ENCODE results near the gene FAM13C.

Gene FAM13C

GRCh38 chr10:59290448-59290847, 71.9 kb downstream of the FAM13C start:
- no peak overlapping the region for H3K4me2 ChIP-seq
- H3K27ac ChIP-seq = no peak overlapping the region
- no peaks in the 10 kb centered on the region for H3K36me3 ChIP-seq
- H3K9ac ChIP-seq = no peak overlapping the region
- no peaks in the 10 kb centered on the region for H3K9me3 ChIP-seq (replicated peaks in 1 of 11)
- H4K20me1 ChIP-seq = no peaks in the 10 kb centered on the region
- no peaks in the 10 kb centered on the region for H3K27me3 ChIP-seq
- no peak for TF ChIP-seq Cebpa-rat (IDR thresholded peaks at IDR 0.05)
- no peaks in the 10 kb centered on the region for H3K4me1 ChIP-seq
- no peak overlapping the region for H3K4me3 ChIP-seq

GRCh38 chr10:59289853-59290252, 72.5 kb downstream of the FAM13C start:
- H3K27ac ChIP-seq = no peak overlapping the region
- H3K4me3 ChIP-seq = no peak overlapping the region
- H3K4me2 ChIP-seq = no peak overlapping the region
- H4K20me1 ChIP-seq = no peaks in the 10 kb centered on the region
- no peak for TF ChIP-seq Cebpa-rat (IDR thresholded peaks at IDR 0.05)
- H3K36me3 ChIP-seq = no peaks in the 10 kb centered on the region
- H3K9me3 ChIP-seq (replicated peaks in 1 of 11) = no peaks in the 10 kb centered on the region
- no peaks in the 10 kb centered on the region for H3K4me1 ChIP-seq
- H3K9ac ChIP-seq = no peak overlapping the region
- H3K27me3 ChIP-seq = no peaks in the 10 kb centered on the region

- Histone ChIP-seq H3K27me3 (no peaks in the 10 kb centered on the region), H3K4me1 (no peaks in the 10 kb centered on the region), H3K4me3 (no peak overlapping the region), H3K4me2 (no peak overlapping the region), H3K9ac (no peak overlapping the region), H3K9me3 (replicated peaks in 1 of 11) (no peaks in the 10 kb centered on the region), H4K20me1 (no peaks in the 10 kb centered on the region), H3K27ac (no peak overlapping the region), H3K36me3 (no peaks in the 10 kb centered on the region)
- no peak for TF ChIP-seq Cebpa-rat (IDR thresholded peaks at IDR 0.05)
These were observed 74.6 kb downstream of the FAM13C start for GRCh38 chr10:59287587-59288255.

GRCh38 chr10:59285848-59286247, 76.5 kb downstream of the FAM13C start:
- Histone ChIP-seq H3K27ac (no peak overlapping the region), H4K20me1 (no peaks in the 10 kb centered on the region), H3K4me1 (no peaks in the 10 kb centered on the region), H3K4me3 (no peak overlapping the region), H3K36me3 (no peaks in the 10 kb centered on the region), H3K9me3 (replicated peaks in 1 of 11) (no peaks in the 10 kb centered on the region), H3K9ac (no peak overlapping the region), H3K4me2 (no peak overlapping the region), H3K27me3 (no peaks in the 10 kb centered on the region)
- TF ChIP-seq Cebpa-rat (IDR thresholded peaks at IDR 0.05) = no peak

- H3K27me3 ChIP-seq = no peaks in the 10 kb centered on the region
- H3K36me3 ChIP-seq = no peaks in the 10 kb centered on the region
- no peak overlapping the region for H3K4me3 ChIP-seq
- no peaks in the 10 kb centered on the region for H3K9me3 ChIP-seq (replicated peaks in 1 of 11)
- TF ChIP-seq Cebpa-rat (IDR thresholded peaks at IDR 0.05) = no peak
- no peak overlapping the region for H3K9ac ChIP-seq
- H3K27ac ChIP-seq = no peak overlapping the region
- H4K20me1 ChIP-seq = no peaks in the 10 kb centered on the region
- no peak overlapping the region for H3K4me2 ChIP-seq
- no peaks in the 10 kb centered on the region for H3K4me1 ChIP-seq
These were observed 77.3 kb downstream of the FAM13C start for GRCh38 chr10:59285073-59285472.

GRCh38 chr10:59284118-59284975, 78.0 kb downstream of the FAM13C start:
- Histone ChIP-seq H3K9ac (no peak overlapping the region), H3K9me3 (replicated peaks in 1 of 11) (no peaks in the 10 kb centered on the region), H3K36me3 (no peaks in the 10 kb centered on the region), H4K20me1 (no peaks in the 10 kb centered on the region), H3K27ac (no peak overlapping the region), H3K4me1 (no peaks in the 10 kb centered on the region), H3K27me3 (no peaks in the 10 kb centered on the region), H3K4me3 (no peak overlapping the region), H3K4me2 (no peak overlapping the region)
- no peak for TF ChIP-seq Cebpa-rat (IDR thresholded peaks at IDR 0.05)

GRCh38 chr10:59283456-59284091, 78.8 kb downstream of the FAM13C start:
- Histone ChIP-seq H3K9me3 (replicated peaks in 1 of 11) (no peaks in the 10 kb centered on the region), H3K9ac (no peak overlapping the region), H3K4me3 (no peak overlapping the region), H3K27me3 (no peaks in the 10 kb centered on the region), H3K36me3 (no peaks in the 10 kb centered on the region), H3K27ac (no peak overlapping the region), H4K20me1 (no peaks in the 10 kb centered on the region), H3K4me1 (no peaks in the 10 kb centered on the region), H3K4me2 (no peak overlapping the region)
- TF ChIP-seq Cebpa-rat (IDR thresholded peaks at IDR 0.05) = no peak

- H3K4me3 ChIP-seq = no peak overlapping the region
- no peaks in the 10 kb centered on the region for H3K27me3 ChIP-seq
- H3K9me3 ChIP-seq (replicated peaks in 1 of 11) = no peaks in the 10 kb centered on the region
- H3K4me2 ChIP-seq = no peak overlapping the region
- H4K20me1 ChIP-seq = no peaks in the 10 kb centered on the region
- H3K9ac ChIP-seq = no peak overlapping the region
- TF ChIP-seq Cebpa-rat (IDR thresholded peaks at IDR 0.05) = no peak
- no peaks in the 10 kb centered on the region for H3K36me3 ChIP-seq
- no peaks in the 10 kb centered on the region for H3K4me1 ChIP-seq
- no peak overlapping the region for H3K27ac ChIP-seq
These were observed 80.5 kb downstream of the FAM13C start for GRCh38 chr10:59281861-59282260.

GRCh38 chr10:59279991-59280505, 82.3 kb downstream of the FAM13C start:
- no peaks in the 10 kb centered on the region for H3K27me3 ChIP-seq
- H3K4me3 ChIP-seq = no peak overlapping the region

More at GRCh38 chr10:59279991-59280505, 82.3 kb downstream of the FAM13C start:
- Histone ChIP-seq H3K9me3 (replicated peaks in 1 of 11) (no peaks in the 10 kb centered on the region), H4K20me1 (no peaks in the 10 kb centered on the region), H3K9ac (no peak overlapping the region), H3K4me1 (no peaks in the 10 kb centered on the region), H3K36me3 (no peaks in the 10 kb centered on the region), H3K27ac (no peak overlapping the region), H3K4me2 (no peak overlapping the region)
- TF ChIP-seq Cebpa-rat (IDR thresholded peaks at IDR 0.05) = no peak

Measured in BLaER1 treated with 17β-estradiol and CSF1 and Interleukin-3, amounts not matched to agents 10 nM and 100 nM (cell line).